ENCODE measurements around the gene BCAN.

The BCAN gene

DNA sequence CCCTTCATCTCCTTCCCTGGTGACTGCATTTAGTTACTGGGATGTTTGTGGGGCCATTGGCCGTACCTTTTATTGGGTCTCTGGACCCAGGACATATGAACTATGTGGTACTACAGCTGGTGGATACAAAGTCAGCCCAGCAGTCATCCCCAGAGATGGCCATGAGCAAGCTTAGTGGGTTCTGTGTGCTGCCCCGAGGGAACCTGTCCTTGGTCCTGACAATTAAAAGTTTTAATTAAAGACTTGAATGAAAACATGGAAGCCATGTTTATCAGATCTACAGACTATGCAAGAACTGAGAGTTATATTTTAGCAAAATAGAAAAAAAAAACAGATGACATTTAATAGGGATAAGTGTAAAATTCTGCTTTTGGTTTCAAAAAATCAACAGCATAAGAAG lies 38.1 kb downstream of the BCAN start:
- no peak for DNase-seq

DNA sequence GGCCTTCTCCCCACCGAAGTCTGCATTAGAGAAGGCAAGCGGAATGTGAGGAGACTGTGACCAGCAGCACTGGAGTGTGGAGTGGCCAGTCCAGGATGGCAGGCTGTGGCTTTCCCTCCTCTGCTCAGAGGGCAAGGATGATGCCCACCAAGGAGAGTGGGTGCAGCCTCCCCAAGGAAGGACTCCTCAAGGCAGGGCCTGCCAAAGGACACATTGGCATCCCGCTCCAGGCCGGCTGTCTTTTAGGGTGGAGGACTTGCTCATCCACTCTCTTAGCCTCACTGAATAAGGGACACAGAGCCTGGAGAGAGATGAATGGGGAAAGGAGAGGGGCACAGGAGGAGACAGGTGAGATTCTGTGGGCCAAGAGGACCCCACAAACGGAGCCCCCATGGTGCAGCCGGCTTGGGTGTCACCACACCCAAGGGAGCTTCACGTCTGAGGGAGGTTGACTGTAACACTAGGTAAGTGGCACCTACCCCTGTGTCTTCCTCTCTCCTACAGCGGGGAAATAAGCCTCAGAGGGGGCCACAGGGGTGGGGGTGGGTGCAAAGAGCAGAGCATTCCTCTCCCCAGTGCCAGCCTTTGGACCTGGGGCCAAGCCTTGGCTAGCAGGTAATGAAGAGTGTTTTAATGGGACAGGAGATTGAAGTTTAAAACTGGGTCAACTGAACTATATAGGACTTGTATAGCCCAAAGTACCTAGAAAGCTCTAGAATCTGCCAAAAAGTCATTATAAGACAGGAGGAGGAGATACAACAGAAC lies 39.5 kb downstream of the BCAN start:
- DNase-seq = no peak

- DNase-seq = no peak
Observed at GRCh38 chr1:156682166-156682890, 40.4 kb downstream of the BCAN start.

DNA sequence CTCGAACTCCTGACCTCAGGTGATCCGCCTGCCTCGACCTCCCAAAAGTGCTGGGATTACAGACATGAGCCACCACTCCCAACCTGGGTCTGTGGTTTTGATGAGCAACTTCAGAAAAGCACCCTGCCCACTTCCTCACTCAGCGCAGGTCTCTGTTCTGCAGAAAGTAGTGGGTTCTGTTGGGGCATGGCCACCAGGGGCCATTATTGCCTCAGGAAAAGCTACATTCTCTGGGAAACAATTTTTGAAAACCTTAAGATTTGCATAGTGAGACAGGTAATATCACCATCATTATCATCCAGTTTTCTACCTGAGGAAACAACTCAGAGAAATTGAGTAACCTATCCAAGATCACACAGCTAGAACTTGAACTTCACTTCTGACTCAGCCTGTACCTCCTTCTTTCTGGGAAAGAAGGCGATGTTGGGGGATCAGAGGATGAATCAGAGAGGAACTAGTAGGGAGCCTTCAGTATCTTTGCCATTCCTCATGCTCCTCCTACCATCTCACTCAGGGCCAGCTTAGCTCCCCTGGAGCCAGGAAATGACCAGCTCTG lies 42.4 kb downstream of the BCAN start:
- DNase-seq = peak; percentile 57

- DNase-seq = peak; percentile 84
Observed at GRCh38 chr1:156689035-156689952, 47.4 kb downstream of the BCAN start.

GRCh38 chr1:156689953-156690674 lies 48.2 kb downstream of the BCAN start:
- DNase-seq = no peak

- no peak for DNase-seq
Observed at GRCh38 chr1:156690675-156691036, 48.7 kb downstream of the BCAN start.

GRCh38 chr1:156691191-156691590 lies 49.3 kb downstream of the BCAN start:
- DNase-seq = no peak

GRCh38 chr1:156691665-156692440 lies 49.9 kb downstream of the BCAN start:
- no peak for DNase-seq

DNA sequence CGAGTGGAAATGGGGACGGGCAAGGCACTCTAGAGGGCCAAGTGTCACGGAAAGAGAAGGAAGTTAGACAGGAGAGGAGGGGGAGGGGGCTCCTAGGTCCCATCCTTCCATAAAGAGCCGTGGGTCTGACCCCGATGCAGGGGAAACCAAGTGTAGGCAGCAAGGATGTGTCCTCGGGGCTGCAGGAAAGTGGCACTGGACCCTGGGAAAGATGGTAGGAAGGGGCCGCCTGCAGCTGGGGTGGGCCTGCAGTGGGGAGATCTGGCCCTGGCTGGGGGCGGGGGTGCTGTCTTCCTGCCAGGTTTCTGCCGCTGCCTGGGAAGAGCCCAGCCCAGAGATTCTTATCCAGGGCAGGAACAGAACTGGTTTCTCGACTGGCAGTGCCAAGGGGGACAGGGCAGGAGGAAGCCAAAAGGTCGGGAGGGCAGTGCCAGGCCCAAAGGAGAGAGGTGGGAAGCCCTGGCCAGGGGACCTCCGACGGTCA lies 50.6 kb downstream of the BCAN start:
- no peak for DNase-seq

GRCh38 chr1:156692925-156693847 lies 51.3 kb downstream of the BCAN start:
- no peak for DNase-seq

- DNase-seq = no peak
Observed at GRCh38 chr1:156693848-156694689, 52.2 kb downstream of the BCAN start.

- DNase-seq = no peak
Observed at GRCh38 chr1:156694690-156694962, 52.7 kb downstream of the BCAN start.

DNA sequence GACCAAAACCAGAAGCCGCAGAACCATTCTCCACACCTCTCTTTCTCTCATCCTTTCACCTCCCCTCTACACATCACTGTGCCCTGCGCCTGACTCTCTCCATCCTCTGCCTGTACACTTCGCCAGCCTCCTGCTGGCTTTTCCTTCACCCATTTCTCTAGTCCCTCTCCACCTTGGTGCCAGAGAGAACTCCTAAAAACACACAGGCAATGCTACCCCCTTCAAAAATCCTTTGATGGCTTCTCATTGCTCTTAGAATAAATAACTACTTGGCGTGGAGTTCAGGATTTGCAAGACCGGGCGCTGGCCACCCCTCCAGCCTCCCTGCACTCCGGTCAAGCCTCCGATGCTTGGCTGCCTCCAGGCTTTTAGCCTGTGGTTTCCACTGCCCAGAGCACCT lies 54.8 kb downstream of the BCAN start:
- no peak for DNase-seq

- DNase-seq = no peak
Observed at GRCh38 chr1:156697481-156697880, 55.6 kb downstream of the BCAN start.

GRCh38 chr1:156698995-156699394 lies 57.1 kb downstream of the BCAN start:
- no peak for DNase-seq

GRCh38 chr1:156700736-156701531 lies 59.0 kb downstream of the BCAN start:
- no peak for DNase-seq

DNA sequence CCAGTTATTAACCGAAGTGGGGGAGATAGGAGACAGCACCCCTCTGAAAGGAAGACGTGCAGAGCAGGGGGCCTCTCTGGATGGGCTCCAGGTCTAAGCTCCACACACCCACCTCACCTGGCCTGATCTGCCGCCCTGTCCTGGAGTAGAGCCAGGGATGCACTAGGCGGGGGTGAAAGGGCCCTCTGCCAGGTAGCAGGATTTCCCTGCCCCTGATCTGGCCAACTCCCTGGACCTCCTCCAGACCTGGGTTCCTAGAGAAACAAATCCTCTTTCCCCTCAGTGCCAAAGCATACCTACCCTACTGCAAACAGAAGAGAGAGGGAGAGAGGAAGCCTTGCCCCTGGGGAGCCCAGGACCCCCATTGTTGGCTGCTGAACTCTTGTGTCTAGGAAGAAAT lies 61.4 kb downstream of the BCAN start:
- DNase-seq = no peak

DNA sequence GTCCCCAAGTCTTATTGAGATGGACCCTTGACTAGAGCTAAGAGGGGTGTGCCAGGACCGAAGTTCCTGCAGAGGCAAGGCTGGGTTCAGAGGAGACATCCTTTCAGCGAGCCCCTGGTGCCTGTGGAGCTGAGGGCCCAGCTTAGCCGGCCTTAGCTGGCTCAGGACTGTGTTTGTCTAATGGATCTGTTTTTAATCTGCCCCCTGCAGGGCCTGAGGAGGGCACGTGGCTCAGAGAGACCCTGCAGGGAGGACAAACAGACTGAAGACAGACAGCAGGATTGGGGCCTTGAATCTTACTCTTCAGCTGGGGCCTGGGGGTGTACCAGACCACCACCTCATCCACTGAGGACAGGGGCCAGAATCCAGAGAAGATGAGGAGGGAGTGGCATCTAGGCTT lies 61.8 kb downstream of the BCAN start:
- no peak for DNase-seq
